K562 (cell line): Measurements from ENCODE around the gene LRRC10. TPM values are rescaled to one million over a fixed set of nuclear protein-coding genes. Genes with fewer than 3 reads are reported as not detected.

Experiments used
- CBFA2T2 ChIP-seq: fragments of 450-650 bp; conservative IDR thresholded peaks from 2 replicates; pipeline ENCODE4 v1.6.1; 2017; ENCODE audit warnings: mild to moderate bottlenecking
- DPF2 ChIP-seq: fragments of 450-650 bp; IDR thresholded peaks from 2 replicates; pipeline ENCODE4 v1.6.1; 2016
- EHMT2 ChIP-seq: fragments of 450-650 bp; IDR thresholded peaks from 2 replicates; pipeline ENCODE4 v1.6.1; 2018; ENCODE audit warnings: antibody characterized with exemption
- NCOR1 ChIP-seq: fragments of 450-650 bp; IDR thresholded peaks from 2 replicates; pipeline ENCODE4 v1.6.1; 2016; ENCODE audit warnings: mild to moderate bottlenecking, moderate library complexity
- SMAD4 ChIP-seq: fragments of 250-450 bp; sonication (Bioruptor Pico); conservative IDR thresholded peaks from 2 replicates; pipeline ENCODE4 v1.8.0; 2021; ENCODE audit warnings: inconsistent platforms, mild to moderate bottlenecking, moderate library complexity
- SOX6 ChIP-seq: fragments of 450-650 bp; IDR thresholded peaks from 2 replicates; pipeline ENCODE4 v1.6.1; 2014; ENCODE audit warnings: mild to moderate bottlenecking
- TCF3 ChIP-seq: sonication (generic); formaldehyde crosslinking; IDR thresholded peaks from 2 replicates; pipeline ENCODE4 v1.4.0; 2020; ENCODE audit warnings: mild to moderate bottlenecking, missing genetic modification reagents
- USF2 ChIP-seq: sonication (generic); formaldehyde crosslinking; IDR thresholded peaks from 2 replicates; pipeline ENCODE4 v1.5.0; 2020; ENCODE audit warnings: missing genetic modification reagents
- ZNF592 ChIP-seq: fragments of 450-650 bp; IDR thresholded peaks from 2 replicates; pipeline ENCODE4 v1.6.1; 2017; ENCODE audit warnings: antibody characterized with exemption, mild to moderate bottlenecking
- polyA plus RNA-seq, 8 experiments: library from polyadenylated mRNA; depleted of rRNA in 4 of 8; stranded (reverse) in 5 of 8; unstranded in 3 of 8; fragments of >200 nt; fragmentation: Nextera tagmentation in 2 of 8; fragmentation: Illumina TruSeq in 1 of 8; extraction: Ambion mirVana in 2 of 8; extraction: Trizol in 1 of 8; gene quantifications; 2 replicates each; pipeline versions ENCODE4 v1.2.1 to v1.2.3, GENCODE V29; 2011 to 2014; ENCODE audit warnings: inconsistent platforms in 1 of 8, missing spikeins in 1 of 8
- total RNA-seq, 7 experiments: library from RNA; depleted of rRNA in 6 of 7; stranded (reverse); fragments of >200 nt in 6 of 7; fragmentation: Illumina TruSeq in 2 of 7; extraction: Trizol in 2 of 7; gene quantifications; 2 replicates each; pipeline versions ENCODE4 v1.2.1 to v1.2.3, GENCODE V29; 2011 to 2021; ENCODE audit warnings: low replicate concordance in 1 of 7

LRRC10 gene
- total and polyA plus RNA-seq, 9 of the 15 experiments (the other 6 are each of a cell fraction or from before 2014, with no cell fraction given): 0.09 TPM; not detected in 8

GRCh38 chr12:69651922-69652321 lies 41.2 kb upstream of the LRRC10 start (continued):
- 0 out of 2 replicates have a peak, but pooled peaks have one; percentile 39 for TF ChIP-seq ZNF592
- TF ChIP-seq SOX6: peak; percentile 90
- peak; percentile 53 for TF ChIP-seq CBFA2T2
- peak; percentile 71 for TF ChIP-seq TCF3 (CRISPR knock-in tag)
- peak; percentile 31; the same call in 1 of the 2 replicates for TF ChIP-seq USF2
- peak; percentile 78 for TF ChIP-seq SMAD4
- peak; percentile 57 for TF ChIP-seq NCOR1
- peak; percentile 57; the same call in 1 of the 2 replicates for TF ChIP-seq EHMT2
- peak; percentile 35; the same call in 1 of the 2 replicates for TF ChIP-seq DPF2
